Activated CD4-positive, CD25-positive, alpha-beta regulatory T cell treated with anti-CD3 and anti-CD28 coated beads, Interleukin-2, amount 50 U/mL, for 16 hours (primary cell): ENCODE data around the gene ANKRD53.
A peak's percentile ranks its signal among the peaks of the same experiment; 100 is the strongest.
"Not testable (repeated sequence)": the region's sequence is repeated elsewhere in the genome, so short reads cannot be mapped to it uniquely, and the experiment has no call there.

ENCODE experiments used
- DNase-seq: peaks from one replicate; pipeline ENCODE4 v3.0.0-alpha.2; 2020; ENCODE audit warnings: low read depth, low spot score

The ANKRD53 gene

DNA sequence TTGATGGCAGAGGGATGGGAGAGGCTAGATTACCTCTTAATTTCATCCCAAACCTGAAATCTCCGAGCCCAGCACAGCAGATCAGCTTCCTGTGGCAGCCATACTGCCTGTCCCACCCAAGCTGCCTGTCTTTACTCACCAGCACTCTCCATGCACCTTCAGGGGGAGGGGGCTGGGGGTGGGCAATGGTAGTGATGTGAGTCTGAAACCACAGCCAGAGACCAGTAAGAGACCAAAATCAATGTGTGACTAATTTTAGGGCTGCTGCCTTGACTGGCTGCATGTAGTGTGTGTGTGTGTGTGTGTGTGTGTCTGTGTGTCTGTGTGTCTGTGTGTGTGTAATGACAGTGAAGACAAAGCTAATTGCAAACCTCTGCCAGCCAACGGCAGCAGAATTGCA is 27.9 kb downstream of the ANKRD53 start:
- DNase-seq = no peak

DNA sequence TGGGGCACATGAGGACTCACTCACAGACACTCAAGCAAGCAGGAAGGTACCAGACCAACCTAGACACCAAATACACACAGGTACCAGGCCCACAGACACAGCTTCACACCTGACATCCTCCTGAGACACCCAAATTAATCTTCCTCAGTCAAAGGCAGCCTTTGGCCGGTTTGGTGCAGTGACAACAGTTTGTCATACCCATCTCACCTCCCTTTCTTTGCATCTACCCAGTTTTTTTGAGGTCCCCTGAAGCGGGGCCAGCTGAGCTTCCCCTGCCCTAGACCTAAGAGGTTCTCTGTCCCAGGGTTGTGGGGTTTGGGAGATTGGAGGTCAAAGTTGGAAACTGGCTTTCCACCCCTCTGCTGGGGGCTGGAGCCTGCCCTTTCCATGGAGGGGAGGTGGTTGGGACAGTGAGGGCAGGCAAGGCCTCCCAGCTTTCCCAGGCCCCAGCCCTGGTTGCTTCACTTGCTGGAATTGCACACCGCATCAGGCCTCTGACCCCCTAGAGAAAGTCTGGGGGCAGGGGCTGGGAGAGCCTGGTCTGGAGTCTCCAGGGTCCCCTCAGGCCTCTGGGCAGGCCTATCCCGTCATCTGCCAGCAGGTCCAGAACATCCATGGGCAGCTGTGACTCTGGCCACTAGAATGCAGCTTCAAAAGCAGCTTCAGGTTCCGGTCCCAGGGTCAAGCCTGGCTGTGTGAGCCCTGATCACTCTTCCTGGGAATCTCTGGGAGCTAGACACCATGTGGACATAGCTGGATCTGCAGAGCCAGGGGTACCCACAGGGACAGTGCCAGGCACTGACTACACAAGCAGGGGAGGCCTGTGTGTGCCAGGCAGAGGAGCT is 28.7 kb downstream of the ANKRD53 start:
- DNase-seq = no peak

DNA sequence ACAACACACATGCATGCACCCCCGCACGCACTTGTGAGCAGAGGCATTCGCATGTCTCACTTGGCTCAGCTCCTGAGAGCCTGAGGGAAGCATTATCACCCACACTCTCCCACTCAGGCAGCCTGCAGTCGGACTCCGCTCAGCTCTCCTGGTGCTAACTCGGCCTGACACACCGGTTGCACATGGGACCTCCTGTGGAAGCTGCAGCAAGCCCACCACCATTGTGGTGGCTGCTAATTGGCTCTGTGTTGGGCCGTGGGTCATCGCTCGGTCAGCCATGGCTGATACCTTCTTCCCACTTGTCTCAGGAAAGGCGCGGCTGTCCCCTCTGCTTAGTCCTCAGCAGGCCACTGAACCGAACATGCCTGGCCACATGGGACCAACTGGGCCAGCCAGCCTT is 29.9 kb downstream of the ANKRD53 start:
- DNase-seq = no peak

DNA sequence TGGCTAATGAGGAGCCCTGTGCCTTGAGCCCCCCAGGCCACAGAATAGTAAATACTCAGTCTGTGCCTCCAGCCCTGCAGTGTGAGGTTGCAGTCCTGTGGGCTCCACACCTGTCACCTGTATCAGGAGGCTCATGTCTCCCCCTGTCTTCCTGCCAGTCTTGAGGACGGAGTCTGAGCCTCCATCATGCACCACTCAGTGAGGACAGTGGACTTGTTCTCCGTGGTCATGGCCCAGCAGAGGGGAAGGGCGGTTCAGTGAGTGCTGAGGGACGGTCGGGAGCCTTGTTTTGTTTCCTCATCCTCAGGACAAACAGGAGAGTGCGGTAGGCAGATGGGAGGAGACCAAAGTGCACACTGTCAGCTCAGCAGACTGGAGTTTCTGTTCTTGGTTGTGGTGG is 33.4 kb downstream of the ANKRD53 start:
- DNase-seq = not testable (repeated sequence)

DNA sequence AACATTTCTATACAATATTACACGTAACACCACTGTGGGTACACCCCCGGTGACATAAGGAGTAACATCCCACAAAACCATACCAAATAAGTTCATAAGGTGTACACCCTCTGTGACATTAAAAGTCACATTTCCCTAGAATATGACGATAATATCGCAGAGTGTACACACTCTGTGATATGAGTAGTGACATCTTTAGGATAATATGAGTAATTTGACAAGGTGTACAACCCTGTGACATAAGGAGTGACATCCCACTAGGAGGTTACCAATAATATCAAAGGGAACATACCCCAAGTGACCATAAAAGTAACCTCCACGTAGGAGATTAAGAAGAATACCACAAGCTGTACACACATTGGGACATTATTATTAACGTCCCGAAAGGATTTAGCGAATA is 40.2 kb downstream of the ANKRD53 start:
- DNase-seq = no peak

DNA sequence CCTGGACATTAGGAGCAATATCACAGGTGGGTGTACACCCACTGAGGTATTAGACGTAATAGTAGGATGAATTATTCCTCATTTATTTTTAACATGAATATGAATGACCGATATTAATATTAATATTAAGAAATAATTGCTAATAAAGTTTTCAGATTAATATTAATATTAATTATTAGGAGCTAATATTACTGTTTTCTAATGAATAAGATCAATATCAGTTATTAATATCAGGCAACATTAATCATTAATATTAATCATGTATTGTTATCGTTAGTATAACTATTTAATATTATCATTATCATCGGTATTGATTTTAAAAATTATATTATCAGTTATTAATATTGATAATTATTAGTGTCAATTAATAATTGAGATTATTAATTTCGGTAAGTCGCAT is 41.6 kb downstream of the ANKRD53 start:
- not testable (repeated sequence) for DNase-seq

DNA sequence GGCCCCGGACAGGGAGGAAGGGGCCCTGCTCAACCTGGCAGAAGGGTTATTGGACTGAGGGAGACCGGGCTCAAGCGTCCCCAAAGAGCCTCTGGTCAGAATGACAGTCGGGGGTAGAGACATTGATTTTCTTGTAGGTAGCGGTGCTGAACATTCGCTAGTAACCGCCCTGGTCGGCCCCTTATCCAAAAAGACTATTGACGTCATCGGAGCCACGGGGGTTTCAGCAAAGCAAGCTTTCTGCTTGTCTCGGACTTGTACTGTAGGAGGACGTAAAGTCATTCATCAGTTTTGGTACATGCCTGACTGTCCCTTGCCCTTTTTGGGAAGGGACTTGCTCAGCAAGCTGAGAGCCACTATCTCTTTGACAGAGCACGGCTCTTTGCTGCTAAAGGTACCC is 43.0 kb downstream of the ANKRD53 start:
- DNase-seq = not testable (repeated sequence)

DNA sequence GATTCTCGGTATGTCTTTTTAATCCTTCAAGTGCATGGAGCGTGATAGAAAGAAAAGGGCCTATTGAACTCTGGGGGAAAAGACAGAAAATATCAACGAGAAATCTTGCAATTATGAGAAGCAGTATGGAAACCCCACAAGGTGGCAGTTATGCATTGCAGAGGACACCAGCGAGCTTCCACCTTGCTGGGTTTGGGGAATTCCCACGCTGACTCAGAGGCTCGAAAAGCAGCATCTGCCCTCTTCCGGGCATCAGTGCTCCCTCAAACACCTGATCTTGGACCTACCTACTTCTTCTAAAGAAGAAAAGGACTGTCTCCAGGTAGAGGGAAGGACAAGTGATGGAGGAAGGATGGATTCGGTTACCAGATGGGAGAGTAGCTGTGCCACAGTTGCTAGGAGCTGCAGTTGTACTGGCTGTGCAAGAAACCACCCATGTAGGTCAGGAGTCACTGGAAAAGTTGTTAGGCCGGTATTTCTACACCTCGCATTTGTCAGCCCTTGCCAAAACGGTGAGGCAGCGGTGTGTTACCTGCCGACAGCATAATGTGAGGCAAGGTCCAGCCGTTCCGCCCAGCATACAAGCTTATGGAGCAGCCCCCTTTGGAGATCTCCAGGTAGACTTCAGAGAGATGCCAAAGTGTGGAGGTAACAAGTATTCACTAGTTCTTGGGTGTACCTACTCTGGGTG is 45.3 kb downstream of the ANKRD53 start:
- DNase-seq = peak; percentile 41
